Measurements from ENCODE around the gene PMPCA. TPM values are rescaled to one million over a fixed set of nuclear protein-coding genes. Genes with fewer than 3 reads are reported as not detected.
"Not testable (repeated sequence)": the region's sequence is repeated elsewhere in the genome, so short reads cannot be mapped to it uniquely, and the experiment has no call there.

PMPCA gene
- total RNA-seq, 1 donor from 2014 or later, result 50.7 TPM

- no peak for TF ChIP-seq CTCF (conservative IDR thresholded peaks at IDR 0.05; ENCODE audit: low read depth, low read length)
- H3K4me3 ChIP-seq (ENCODE audit: low read depth, low read length), result no peak overlapping the region
- DNase-seq (ENCODE audit: low read depth), result no peak
These were observed 13.1 kb downstream of the PMPCA start for GRCh38 chr9:136423432-136424146.

DNA sequence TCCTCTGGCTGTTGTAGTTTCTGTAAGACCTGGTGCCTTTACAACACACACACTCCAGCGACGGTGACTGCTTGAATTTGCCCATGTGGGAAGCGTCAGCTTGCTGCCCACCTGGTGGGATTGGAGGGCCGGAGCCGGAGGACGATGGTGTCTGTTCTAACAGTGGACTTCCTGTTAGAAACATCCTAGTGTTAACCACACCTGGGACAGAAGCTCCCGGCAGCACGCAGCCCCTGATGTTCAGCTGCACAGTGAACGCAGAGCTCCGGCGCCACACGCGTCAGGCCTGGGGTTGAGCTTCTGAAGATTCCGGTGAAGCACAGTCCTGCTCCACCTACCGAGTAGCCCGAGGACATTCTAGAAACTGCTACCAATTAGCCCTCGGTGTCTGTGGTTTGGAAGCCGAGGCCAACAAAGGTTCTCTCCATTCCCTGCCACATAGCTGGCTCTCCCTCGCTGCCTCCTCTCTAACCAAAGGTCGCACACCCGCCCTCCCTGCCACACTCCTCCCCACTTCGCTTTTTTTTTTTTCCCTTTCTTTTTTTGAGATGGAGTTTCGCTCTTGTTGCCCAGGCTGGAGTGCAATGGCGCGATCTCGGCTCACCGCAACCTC, 14.4 kb downstream of the PMPCA start:
- no peak overlapping the region for H3K4me3 ChIP-seq (ENCODE audit: low read depth, low read length)
- TF ChIP-seq CTCF (conservative IDR thresholded peaks at IDR 0.05; ENCODE audit: low read depth, low read length), result no peak
- no peak for DNase-seq (ENCODE audit: low read depth)

DNA sequence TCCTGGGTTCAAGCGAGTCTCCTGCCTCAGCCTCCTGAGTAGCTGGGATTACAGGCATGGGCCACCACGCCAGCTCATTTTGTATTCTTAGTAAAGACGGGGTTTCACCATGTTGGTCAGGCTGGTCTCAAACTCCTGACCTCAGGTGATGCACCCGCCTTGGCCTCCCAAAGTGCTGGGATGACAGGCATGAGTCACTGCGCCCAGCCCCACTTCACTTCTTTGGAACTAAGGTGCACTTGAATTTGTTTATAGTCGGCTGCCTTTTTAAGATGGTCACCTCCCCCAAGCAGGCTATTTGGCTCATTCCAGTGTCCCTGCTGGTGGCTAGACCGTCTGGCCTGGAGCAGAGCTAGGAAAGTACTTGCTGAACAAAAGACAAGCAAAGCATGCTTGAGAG, 14.9 kb downstream of the PMPCA start:
- not testable (repeated sequence) for DNase-seq (ENCODE audit: low read depth); H3K4me3 ChIP-seq (ENCODE audit: low read depth, low read length)

DNA sequence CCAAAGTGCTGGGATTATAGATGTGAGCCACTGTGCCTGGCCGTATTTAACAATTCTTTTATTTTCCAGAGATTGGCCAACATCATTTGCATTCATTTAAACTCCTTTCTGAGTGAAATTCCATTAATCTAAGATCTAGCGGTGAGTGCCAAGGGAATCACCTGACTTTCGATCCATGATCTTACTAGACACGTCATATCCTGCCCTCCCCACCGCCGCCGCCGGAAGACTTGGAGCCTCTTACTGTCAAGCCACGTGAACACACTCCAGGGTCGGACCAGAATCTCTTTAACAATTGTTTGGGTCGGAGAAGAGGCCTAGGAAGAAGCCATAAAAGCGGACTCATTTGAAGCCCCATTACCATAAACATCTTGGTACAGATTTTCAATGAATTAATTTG, 16.3 kb downstream of the PMPCA start:
- DNase-seq (ENCODE audit: low read depth), result no peak
- no peak for TF ChIP-seq CTCF (conservative IDR thresholded peaks at IDR 0.05; ENCODE audit: low read depth, low read length)
- H3K4me3 ChIP-seq (ENCODE audit: low read depth, low read length), result no peak overlapping the region

DNA sequence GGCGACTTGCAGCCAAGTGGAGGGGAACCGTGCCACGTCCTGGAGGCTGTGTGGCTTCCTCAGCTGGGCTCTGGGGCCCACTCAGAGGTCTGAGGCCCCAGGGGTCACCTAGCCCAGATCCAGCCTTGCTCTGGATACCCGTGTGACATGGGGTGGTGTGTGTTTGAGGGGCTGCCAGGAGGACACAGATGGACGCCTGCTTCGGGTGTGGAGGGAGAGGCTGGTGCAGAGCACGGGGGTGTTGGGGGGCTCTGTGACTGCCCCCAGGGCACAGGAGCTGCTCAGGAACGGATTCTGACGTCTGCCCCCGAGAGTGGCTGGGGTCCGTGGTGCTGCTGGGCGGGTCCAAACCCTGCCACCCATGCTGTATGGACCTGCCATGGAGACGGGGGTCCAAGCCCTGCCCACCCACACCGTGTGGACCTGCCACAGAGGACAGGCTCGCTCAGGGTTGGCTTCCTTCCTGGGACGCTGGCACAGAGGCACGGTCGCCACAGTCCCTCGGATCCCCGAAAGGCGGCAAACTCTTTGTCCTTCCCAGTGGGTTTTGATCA, 18.7 kb downstream of the PMPCA start:
- no peak for DNase-seq (ENCODE audit: low read depth)
- no peak overlapping the region for H3K4me3 ChIP-seq (ENCODE audit: low read depth, low read length)
- TF ChIP-seq CTCF (conservative IDR thresholded peaks at IDR 0.05; ENCODE audit: low read depth, low read length), result no peak

GRCh38 chr9:136429683-136430491, 19.4 kb downstream of the PMPCA start:
- no peak for TF ChIP-seq CTCF (conservative IDR thresholded peaks at IDR 0.05; ENCODE audit: low read depth, low read length)
- DNase-seq (ENCODE audit: low read depth), result no peak
- no peak overlapping the region for H3K4me3 ChIP-seq (ENCODE audit: low read depth, low read length)

DNA sequence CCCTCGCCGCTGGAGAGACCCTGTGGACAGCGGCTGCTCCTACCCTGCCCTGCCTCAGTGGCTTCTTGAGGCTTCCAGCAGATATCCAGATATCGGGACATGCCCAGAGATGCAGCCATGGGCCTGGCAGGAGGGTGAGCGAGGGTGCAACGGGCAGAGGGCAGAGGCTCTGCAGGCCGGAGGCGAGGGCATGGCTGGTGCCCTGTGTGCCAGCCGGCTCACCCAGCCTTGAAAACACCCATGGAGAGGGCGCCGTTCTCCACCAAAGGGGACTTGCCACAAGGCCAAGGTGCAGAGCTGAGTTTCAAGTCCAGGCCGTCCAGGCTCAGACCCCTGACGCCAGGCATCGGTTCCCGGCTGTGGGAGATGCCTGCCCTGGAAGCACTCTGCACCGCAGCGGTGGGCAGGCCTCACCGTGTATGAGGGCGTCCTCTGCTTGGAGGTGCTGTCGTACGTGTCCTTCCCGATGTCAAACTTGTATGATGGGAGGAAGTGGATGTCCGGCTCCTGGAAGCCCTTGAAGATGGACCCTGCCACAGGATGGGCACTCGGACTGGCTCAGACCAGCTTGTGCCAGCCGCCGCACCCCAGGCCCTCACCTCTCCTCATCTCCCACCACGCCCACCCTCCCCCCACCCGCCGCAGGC, 20.3 kb downstream of the PMPCA start:
- DNase-seq (ENCODE audit: low read depth), result no peak
- TF ChIP-seq CTCF (conservative IDR thresholded peaks at IDR 0.05; ENCODE audit: low read depth, low read length), result no peak

More for the DNA sequence above, 20.3 kb downstream of the PMPCA start:
- no peak overlapping the region for H3K4me3 ChIP-seq (ENCODE audit: low read depth, low read length)
